Mesendoderm (in vitro differentiated cells): ENCODE results near the gene SLC25A13.

Source experiments
- DNase-seq: peaks from one replicate; pipeline ENCODE4 v3.0.0; 2013
- H2AK5ac ChIP-seq: 2 replicates; pipeline ENCODE4 v1.6.1; 2013; ENCODE audit warnings: low read length, inconsistent platforms
- H2BK120ac ChIP-seq: 2 replicates; pipeline ENCODE4 v1.6.1; 2013; ENCODE audit warnings: low read depth, mild to moderate bottlenecking, low read length, moderate library complexity, mixed read lengths
- H2BK15ac ChIP-seq: replicated peaks from 2 replicates; pipeline ENCODE4 v1.6.1; 2013; ENCODE audit warnings: low read depth, mild to moderate bottlenecking, moderate library complexity
- H2BK5ac ChIP-seq: 2 replicates; pipeline ENCODE4 v1.6.1; 2013; ENCODE audit warnings: low read length, inconsistent platforms
- H3K18ac ChIP-seq: 2 replicates; pipeline ENCODE4 v1.6.1; 2013; ENCODE audit warnings: mild to moderate bottlenecking, low read length, mixed read lengths
- H3K23ac ChIP-seq: one replicate; pipeline ENCODE4 v1.6.1; 2013; ENCODE audit warnings: low read length
- H3K27ac ChIP-seq: 2 replicates; pipeline ENCODE4 v1.5.1; 2013; ENCODE audit warnings: low read depth, mild to moderate bottlenecking, inconsistent platforms, low read length, moderate library complexity
- H3K27me3 ChIP-seq: 2 replicates; pipeline ENCODE4 v1.6.1; 2013; ENCODE audit warnings: low read length, control low read depth, mild to moderate bottlenecking, inconsistent platforms; ENCODE audit not compliant: insufficient read depth, poor library complexity
- H3K36me3 ChIP-seq: 2 replicates; pipeline ENCODE4 v1.6.1; 2013; ENCODE audit warnings: low read length, inconsistent platforms; ENCODE audit not compliant: control insufficient read depth, insufficient read depth
- H3K4ac ChIP-seq: one replicate; pipeline ENCODE4 v1.6.1; 2013; ENCODE audit warnings: low read depth, mild to moderate bottlenecking, low read length, moderate library complexity
- H3K4me1 ChIP-seq: 2 replicates; pipeline ENCODE4 v1.6.1; 2013; ENCODE audit warnings: low read depth, low read length, inconsistent platforms; ENCODE audit not compliant: control insufficient read depth
- H3K4me2 ChIP-seq: 2 replicates; pipeline ENCODE4 v1.6.1; 2013; ENCODE audit warnings: low read length
- H3K4me3 ChIP-seq: 2 replicates; pipeline ENCODE4 v1.5.1; 2013; ENCODE audit warnings: mild to moderate bottlenecking, low read length
- H3K56ac ChIP-seq: one replicate; pipeline ENCODE4 v1.6.1; 2013; ENCODE audit warnings: low read length
- H3K79me1 ChIP-seq: 2 replicates; pipeline ENCODE4 v1.6.1; 2013; ENCODE audit warnings: low read length, inconsistent platforms
- H3K79me2 ChIP-seq: 2 replicates; pipeline ENCODE4 v1.6.1; 2013; ENCODE audit warnings: mild to moderate bottlenecking, low read length; ENCODE audit not compliant: control insufficient read depth, insufficient read depth
- H3K9ac ChIP-seq: 2 replicates; pipeline ENCODE4 v1.6.1; 2013; ENCODE audit warnings: low read length, inconsistent platforms
- H4K5ac ChIP-seq: one replicate; pipeline ENCODE4 v1.6.1; 2013; ENCODE audit warnings: low read length
- H4K8ac ChIP-seq: one replicate; pipeline ENCODE4 v1.6.1; 2013; ENCODE audit warnings: low read depth, mild to moderate bottlenecking, control low read depth, low read length, moderate library complexity
- WGBS: extraction: QIAGEN DNeasy Blood & Tissue Kit; methylation state at CpG from one replicate; pipeline ENCODE4 v1.1.7; 2013; ENCODE audit warnings: low lambda C conversion rate, missing lambda C conversion rate; ENCODE audit not compliant: insufficient coverage; ENCODE audit errors: extremely low coverage; 5-methylcytosine and 5-hydroxymethylcytosine counted together

SLC25A13 gene

GRCh38 chr7:96355990-96356506, 34.1 kb upstream of the SLC25A13 start:
- DNase-seq, result no peak
- H3K79me1 ChIP-seq, result no peaks in the 10 kb centered on the region
- H3K4me3 ChIP-seq, result no peak overlapping the region
- H3K27ac ChIP-seq, result peak overlapping the region; percentile 86
- H3K56ac ChIP-seq, result peak overlapping the region; percentile 80
- H3K27me3 ChIP-seq, result no peaks in the 10 kb centered on the region
- no peak overlapping the region for H3K4me2 ChIP-seq
- H3K4me1 ChIP-seq, result peaks cover 4% of the 10 kb centered on the region
- peak overlapping the region; percentile 63 for H3K4ac ChIP-seq
- no peak overlapping the region for H3K9ac ChIP-seq
- peak overlapping the region; percentile 96 for H3K18ac ChIP-seq
- no peak overlapping the region for H2BK120ac ChIP-seq
- H3K79me2 ChIP-seq, result no peaks in the 10 kb centered on the region
- no peak overlapping the region for H4K8ac ChIP-seq
- H2BK15ac ChIP-seq, result no peak overlapping the region
- H4K5ac ChIP-seq, result no peak overlapping the region
- no peaks in the 10 kb centered on the region for H3K36me3 ChIP-seq
- no peak overlapping the region for H3K23ac ChIP-seq
- WGBS, result no CpG with 5 or more reads among the region's 2 CpGs
- H2BK5ac ChIP-seq, result peak overlapping the region; percentile 90
- H2AK5ac ChIP-seq, result peak overlapping the region; percentile 87

GRCh38 chr7:96354881-96355280, 33.0 kb upstream of the SLC25A13 start:
- H3K4me2 ChIP-seq, result no peak overlapping the region
- H3K27ac ChIP-seq, result no peak overlapping the region

GRCh38 chr7:96349572-96349971, 27.7 kb upstream of the SLC25A13 start:
- no peak for DNase-seq
- Histone ChIP-seq H4K8ac (no peak overlapping the region), H3K27me3 (no peaks in the 10 kb centered on the region), H3K4me3 (no peak overlapping the region), H2AK5ac (no peak overlapping the region), H3K4me1 (peaks cover 2% of the 10 kb centered on the region), H3K36me3 (no peaks in the 10 kb centered on the region), H2BK120ac (no peak overlapping the region), H3K23ac (no peak overlapping the region), H3K27ac (no peak overlapping the region), H3K79me2 (no peaks in the 10 kb centered on the region), H2BK15ac (no peak overlapping the region), H3K79me1 (no peaks in the 10 kb centered on the region), H4K5ac (no peak overlapping the region), H3K4ac (no peak overlapping the region), H3K56ac (no peak overlapping the region), H3K18ac (no peak overlapping the region), H3K9ac (no peak overlapping the region), H3K4me2 (no peak overlapping the region), H2BK5ac (no peak overlapping the region)
- WGBS, result no CpG with 5 or more reads among the region's 3 CpGs

More at GRCh38 chr7:96354881-96355280, 33.0 kb upstream of the SLC25A13 start:
- no peak overlapping the region for H3K4me3 ChIP-seq
- H3K79me1 ChIP-seq, result no peaks in the 10 kb centered on the region
- WGBS, result no CpG with 5 or more reads among the region's 3 CpGs
- no peaks in the 10 kb centered on the region for H3K36me3 ChIP-seq
- no peaks in the 10 kb centered on the region for H3K79me2 ChIP-seq
- no peak overlapping the region for H3K18ac ChIP-seq
- H3K23ac ChIP-seq, result no peak overlapping the region
- H3K4me1 ChIP-seq, result peaks cover 4% of the 10 kb centered on the region
- H2AK5ac ChIP-seq, result no peak overlapping the region
- no peak overlapping the region for H3K56ac ChIP-seq
- H2BK15ac ChIP-seq, result no peak overlapping the region
- H3K9ac ChIP-seq, result no peak overlapping the region
- no peak overlapping the region for H2BK5ac ChIP-seq
- H2BK120ac ChIP-seq, result no peak overlapping the region
- H4K5ac ChIP-seq, result no peak overlapping the region
- H3K27me3 ChIP-seq, result no peaks in the 10 kb centered on the region
- no peak overlapping the region for H4K8ac ChIP-seq
- no peak overlapping the region for H3K4ac ChIP-seq
- DNase-seq, result peak; percentile 92

GRCh38 chr7:96347471-96347870, 25.6 kb upstream of the SLC25A13 start:
- Histone ChIP-seq H3K36me3 (no peaks in the 10 kb centered on the region), H3K56ac (no peak overlapping the region), H3K4me3 (no peak overlapping the region), H2BK120ac (no peak overlapping the region), H3K27ac (no peak overlapping the region), H3K27me3 (no peaks in the 10 kb centered on the region), H4K8ac (no peak overlapping the region), H2BK15ac (no peak overlapping the region), H3K79me1 (no peaks in the 10 kb centered on the region), H2BK5ac (no peak overlapping the region), H3K79me2 (no peaks in the 10 kb centered on the region), H3K4ac (no peak overlapping the region), H3K4me2 (no peak overlapping the region), H2AK5ac (no peak overlapping the region), H3K18ac (no peak overlapping the region), H4K5ac (no peak overlapping the region), H3K23ac (no peak overlapping the region), H3K4me1 (no peaks in the 10 kb centered on the region), H3K9ac (no peak overlapping the region)
- WGBS, result no CpG with 5 or more reads among the region's 2 CpGs
- no peak for DNase-seq

- H3K9ac ChIP-seq, result no peak overlapping the region
- H2BK5ac ChIP-seq, result no peak overlapping the region
- H2AK5ac ChIP-seq, result no peak overlapping the region
- no peak overlapping the region for H4K5ac ChIP-seq
- DNase-seq, result no peak
- no peaks in the 10 kb centered on the region for H3K79me2 ChIP-seq
- no peaks in the 10 kb centered on the region for H3K79me1 ChIP-seq
- H3K56ac ChIP-seq, result no peak overlapping the region
- no peak overlapping the region for H4K8ac ChIP-seq
- H3K4ac ChIP-seq, result no peak overlapping the region
- H3K36me3 ChIP-seq, result no peaks in the 10 kb centered on the region
- no peak overlapping the region for H2BK120ac ChIP-seq
- no peak overlapping the region for H3K4me3 ChIP-seq
- no peak overlapping the region for H3K27ac ChIP-seq
- no peaks in the 10 kb centered on the region for H3K4me1 ChIP-seq
- no peak overlapping the region for H2BK15ac ChIP-seq
- H3K27me3 ChIP-seq, result no peaks in the 10 kb centered on the region
- WGBS, result no CpG with 5 or more reads among the region's 5 CpGs
- no peak overlapping the region for H3K23ac ChIP-seq
- no peak overlapping the region for H3K4me2 ChIP-seq
- H3K18ac ChIP-seq, result no peak overlapping the region
Measured at GRCh38 chr7:96346293-96346953, 24.5 kb upstream of the SLC25A13 start.

- Histone ChIP-seq H3K9ac (no peak overlapping the region), H4K5ac (no peak overlapping the region), H3K36me3 (no peaks in the 10 kb centered on the region), H3K4me1 (no peaks in the 10 kb centered on the region), H2BK5ac (no peak overlapping the region), H4K8ac (no peak overlapping the region), H3K79me2 (no peaks in the 10 kb centered on the region), H3K18ac (no peak overlapping the region), H3K4ac (no peak overlapping the region), H2BK15ac (no peak overlapping the region), H3K56ac (no peak overlapping the region), H2BK120ac (no peak overlapping the region), H3K27me3 (no peaks in the 10 kb centered on the region), H3K79me1 (no peaks in the 10 kb centered on the region), H3K23ac (no peak overlapping the region), H2AK5ac (no peak overlapping the region), H3K27ac (no peak overlapping the region), H3K4me3 (no peak overlapping the region), H3K4me2 (no peak overlapping the region)
- no peak for DNase-seq
- WGBS, result no CpG with 5 or more reads among the region's 2 CpGs
Measured at GRCh38 chr7:96344236-96344635, 22.3 kb upstream of the SLC25A13 start.
